H9 (cell line): ENCODE results near the gene ARHGEF6. TPM values are rescaled to one million over a fixed set of nuclear protein-coding genes. Genes with fewer than 3 reads are reported as not detected.
A peak's percentile ranks its signal among the peaks of the same experiment; 100 is the strongest.

ENCODE experiments used
- DNase-seq: peaks from one replicate; pipeline ENCODE4 v3.0.0-alpha.2; 2017
- H2AFZ ChIP-seq: one replicate; pipeline ENCODE4 v1.6.1; 2013; ENCODE audit warnings: mild to moderate bottlenecking, low read length, control low read depth, moderate library complexity
- H2AK5ac ChIP-seq: 2 replicates; pipeline ENCODE4 v1.6.1; 2013; ENCODE audit warnings: low read length, control low read depth, mixed read lengths; ENCODE audit not compliant: insufficient read length
- H2BK120ac ChIP-seq: one replicate; pipeline ENCODE4 v1.6.1; 2013; ENCODE audit warnings: low read depth, mild to moderate bottlenecking, low read length, control low read depth, inconsistent platforms; ENCODE audit not compliant: poor library complexity, severe bottlenecking
- H2BK12ac ChIP-seq: 2 replicates; pipeline ENCODE4 v1.6.1; 2013; ENCODE audit warnings: low read length, control low read depth, mixed read lengths, low read depth; ENCODE audit not compliant: insufficient read length
- H2BK15ac ChIP-seq: 2 replicates; pipeline ENCODE4 v1.6.1; 2013; ENCODE audit warnings: low read depth, low read length, control low read depth
- H2BK20ac ChIP-seq: one replicate; pipeline ENCODE4 v1.6.1; 2013; ENCODE audit warnings: low read depth, mild to moderate bottlenecking, low read length, control low read depth, inconsistent platforms; ENCODE audit not compliant: poor library complexity, severe bottlenecking
- H2BK5ac ChIP-seq: 2 replicates; pipeline ENCODE4 v1.6.1; 2013; ENCODE audit warnings: low read length, control low read depth, mixed read lengths; ENCODE audit not compliant: insufficient read length
- H3K14ac ChIP-seq: 2 replicates; pipeline ENCODE4 v1.6.1; 2013; ENCODE audit warnings: low read length, control low read depth; ENCODE audit not compliant: insufficient read depth
- H3K18ac ChIP-seq: 2 replicates; pipeline ENCODE4 v1.6.1; 2013; ENCODE audit warnings: low read depth, mild to moderate bottlenecking, mixed read lengths, low read length, control low read depth; ENCODE audit not compliant: insufficient read length
- H3K23ac ChIP-seq: 2 replicates; pipeline ENCODE4 v1.6.1; 2013; ENCODE audit warnings: low read length, control low read depth, mixed read lengths, low read depth; ENCODE audit not compliant: insufficient read length
- H3K23me2 ChIP-seq: 2 replicates; pipeline ENCODE4 v1.6.1; 2013; ENCODE audit warnings: low read depth, mild to moderate bottlenecking, mixed read lengths, low read length, control low read depth; ENCODE audit not compliant: insufficient read length, poor library complexity, severe bottlenecking
- H3K27ac ChIP-seq: 2 replicates; pipeline ENCODE4 v1.5.1; 2013; ENCODE audit warnings: low read length, control low read depth, mixed read lengths, low read depth; ENCODE audit not compliant: insufficient read length
- H3K27me3 ChIP-seq: 2 replicates; pipeline ENCODE4 v1.6.1; 2013; ENCODE audit warnings: low read length, control low read depth, inconsistent platforms; ENCODE audit not compliant: insufficient read depth
- H3K4ac ChIP-seq: 2 replicates; pipeline ENCODE4 v1.6.1; 2013; ENCODE audit warnings: low read depth, mild to moderate bottlenecking, control low read depth, inconsistent platforms, low read length, moderate library complexity
- H3K4me1 ChIP-seq: 2 replicates; pipeline ENCODE4 v1.6.1; 2013; ENCODE audit warnings: low read length, control low read depth, inconsistent platforms; ENCODE audit not compliant: insufficient read depth
- H3K4me2 ChIP-seq: 2 replicates; pipeline ENCODE4 v1.6.1; 2013; ENCODE audit warnings: low read length, control low read depth, mixed read lengths; ENCODE audit not compliant: insufficient read length, insufficient read depth
- H3K56ac ChIP-seq: 2 replicates; pipeline ENCODE4 v1.6.1; 2013; ENCODE audit warnings: low read depth, mild to moderate bottlenecking, mixed read lengths, low read length, control low read depth; ENCODE audit not compliant: insufficient read length
- H3K79me1 ChIP-seq: 2 replicates; pipeline ENCODE4 v1.6.1; 2013; ENCODE audit warnings: low read depth, mild to moderate bottlenecking, moderate library complexity, low read length, control low read depth, inconsistent platforms; ENCODE audit not compliant: insufficient read depth, poor library complexity, severe bottlenecking
- H3K79me2 ChIP-seq: 2 replicates; pipeline ENCODE4 v1.6.1; 2013; ENCODE audit warnings: low read length, control low read depth, inconsistent platforms; ENCODE audit not compliant: insufficient read depth
- H3K9ac ChIP-seq: 2 replicates; pipeline ENCODE4 v1.6.1; 2013; ENCODE audit warnings: low read length, control low read depth, mixed read lengths; ENCODE audit not compliant: insufficient read length; ENCODE audit errors: extremely low read depth
- H3K9me3 ChIP-seq: one replicate; pipeline ENCODE4 v1.6.1; 2013; ENCODE audit warnings: low read depth, low read length, inconsistent platforms; ENCODE audit not compliant: control insufficient read depth
- H3T11ph ChIP-seq: one replicate; pipeline ENCODE4 v1.6.1; 2013; ENCODE audit warnings: mild to moderate bottlenecking, low read length, control low read depth, inconsistent platforms
- H4K20me1 ChIP-seq: one replicate; pipeline ENCODE4 v1.6.1; 2013; ENCODE audit not compliant: control insufficient read depth, insufficient read length, insufficient read depth
- H4K5ac ChIP-seq: 2 replicates; pipeline ENCODE4 v1.6.1; 2013; ENCODE audit warnings: low read depth, mild to moderate bottlenecking, mixed read lengths, low read length, control low read depth; ENCODE audit not compliant: insufficient read length
- H4K8ac ChIP-seq: replicated peaks from 2 replicates; pipeline ENCODE4 v1.6.1; 2013; ENCODE audit warnings: low read length, control low read depth, mixed read lengths, low read depth; ENCODE audit not compliant: insufficient read length
- H4K91ac ChIP-seq: 2 replicates; pipeline ENCODE4 v1.6.1; 2013; ENCODE audit warnings: low read depth, mild to moderate bottlenecking, moderate library complexity, mixed read lengths, low read length, control low read depth; ENCODE audit not compliant: insufficient read length
- H3K27ac Mint-ChIP-seq, 3 experiments: 2 replicates in 2 of 3; 3 replicates in 1 of 3; pipeline ENCODE4 v1.8.0; 2020 to 2021; ENCODE audit warnings: mixed read lengths in 3 of 3, mild to moderate bottlenecking in 1 of 3, moderate library complexity in 1 of 3
- H3K27me3 Mint-ChIP-seq: 2 replicates; pipeline ENCODE4 v1.8.0; 2021; ENCODE audit warnings: low read depth, mild to moderate bottlenecking, moderate library complexity, mixed read lengths
- H3K36me3 Mint-ChIP-seq, 3 experiments: 2 replicates in 2 of 3; 3 replicates in 1 of 3; pipeline ENCODE4 v1.8.0; 2020 to 2021; ENCODE audit warnings: low read depth in 3 of 3, mixed read lengths in 3 of 3; ENCODE audit not compliant: insufficient read depth in 1 of 3
- H3K4me1 Mint-ChIP-seq, 2 experiments: 2 replicates each; pipeline ENCODE4 v1.8.0; 2020; ENCODE audit warnings: mixed read lengths in 2 of 2
- H3K4me3 Mint-ChIP-seq, 2 experiments: 2 replicates in 1 of 2; 3 replicates in 1 of 2; pipeline ENCODE4 v1.8.0; 2020 to 2021; ENCODE audit warnings: mild to moderate bottlenecking in 2 of 2, mixed read lengths in 2 of 2, moderate library complexity in 1 of 2
- H3K9me3 Mint-ChIP-seq, 2 experiments: 2 replicates in 1 of 2; 3 replicates in 1 of 2; pipeline ENCODE4 v1.8.0; 2020; ENCODE audit warnings: mild to moderate bottlenecking in 2 of 2, mixed read lengths in 2 of 2, moderate library complexity in 1 of 2
- CTCF ChIP-seq: fragments of 200-600 bp; sonication (generic); conservative IDR thresholded peaks from 3 replicates; pipeline ENCODE4 v1.8.0; 2021; ENCODE audit warnings: antibody characterized with exemption, mild to moderate bottlenecking
- WGBS: extraction: QIAGEN DNeasy Blood & Tissue Kit; methylation state at CpG from one replicate; pipeline ENCODE4 v1.1.7; 2013; ENCODE audit warnings: missing lambda C conversion rate, low lambda C conversion rate, mixed read lengths; ENCODE audit not compliant: insufficient read length; ENCODE audit errors: extremely low coverage; 5-methylcytosine and 5-hydroxymethylcytosine counted together
- total RNA-seq: library from RNA; stranded (reverse); gene quantifications from 2 replicates; pipeline ENCODE4 v1.2.1, GENCODE V29; 2021

Gene ARHGEF6
- total RNA-seq, 1 experiment from 2014 or later = 3.6 TPM

GRCh38 chrX:136708348-136708747 lies 72.4 kb downstream of the ARHGEF6 start:
- Histone ChIP-seq H3T11ph (no peak overlapping the region), H3K4ac (no peak overlapping the region), H4K8ac (no peak overlapping the region), H3K23me2 (no peaks in the 10 kb centered on the region), H3K27me3 (no peaks in the 10 kb centered on the region), H2AFZ (no peak overlapping the region), H4K5ac (no peak overlapping the region), H3K4me2 (no peak overlapping the region), H3K56ac (no peak overlapping the region), H2AK5ac (no peak overlapping the region), H3K79me2 (no peaks in the 10 kb centered on the region), H2BK15ac (no peak overlapping the region), H4K20me1 (no peaks in the 10 kb centered on the region), H2BK20ac (no peak overlapping the region), H2BK120ac (no peak overlapping the region), H3K9me3 (peaks cover 15% of the 10 kb centered on the region), H3K4me1 (no peaks in the 10 kb centered on the region), H3K27ac (no peak overlapping the region), H3K23ac (no peak overlapping the region), H3K14ac (no peak overlapping the region), H3K18ac (no peak overlapping the region), H2BK5ac (no peak overlapping the region), H2BK12ac (no peak overlapping the region), H4K91ac (no peak overlapping the region), H3K79me1 (no peaks in the 10 kb centered on the region), H3K9ac (no peak overlapping the region)
- Mint-ChIP-seq H3K27ac (no peak overlapping the region), H3K4me3 (no peak overlapping the region), H3K36me3 (peaks cover 0 to 3% (median 0%) of the 10 kb centered on the region in 3 experiments; a peak in 1 of 7 replicates), H3K27me3 (no peaks in the 10 kb centered on the region), H3K4me1 (peaks cover 8 to 10% of the 10 kb centered on the region in 2 experiments), H3K9me3 (peaks cover 44 to 58% of the 10 kb centered on the region in 2 experiments)
- DNase-seq = no peak
- peak; percentile 51; the same call in 2 of the 3 replicates for TF ChIP-seq CTCF
- no CpG with 5 or more reads among the region's 1 CpG for WGBS
